Measurements from ENCODE around the gene GNAS-AS1. TPM values are rescaled to one million over a fixed set of nuclear protein-coding genes. Genes with fewer than 3 reads are reported as not detected.

The GNAS-AS1 gene
- total RNA-seq, 1 donor from 2014 or later, result 0.35 TPM

GRCh38 chr20:58795181-58795922, 55.4 kb downstream of the GNAS-AS1 start:
- no peak for ATAC-seq
- intact Hi-C loops (cut with micrococcal nuclease), result no loop called here
- DNase-seq, result no peak

GRCh38 chr20:58794510-58795180, 56.1 kb downstream of the GNAS-AS1 start:
- intact Hi-C loops (cut with micrococcal nuclease), result no loop called here
- ATAC-seq (no peak), DNase-seq (no peak)

DNA sequence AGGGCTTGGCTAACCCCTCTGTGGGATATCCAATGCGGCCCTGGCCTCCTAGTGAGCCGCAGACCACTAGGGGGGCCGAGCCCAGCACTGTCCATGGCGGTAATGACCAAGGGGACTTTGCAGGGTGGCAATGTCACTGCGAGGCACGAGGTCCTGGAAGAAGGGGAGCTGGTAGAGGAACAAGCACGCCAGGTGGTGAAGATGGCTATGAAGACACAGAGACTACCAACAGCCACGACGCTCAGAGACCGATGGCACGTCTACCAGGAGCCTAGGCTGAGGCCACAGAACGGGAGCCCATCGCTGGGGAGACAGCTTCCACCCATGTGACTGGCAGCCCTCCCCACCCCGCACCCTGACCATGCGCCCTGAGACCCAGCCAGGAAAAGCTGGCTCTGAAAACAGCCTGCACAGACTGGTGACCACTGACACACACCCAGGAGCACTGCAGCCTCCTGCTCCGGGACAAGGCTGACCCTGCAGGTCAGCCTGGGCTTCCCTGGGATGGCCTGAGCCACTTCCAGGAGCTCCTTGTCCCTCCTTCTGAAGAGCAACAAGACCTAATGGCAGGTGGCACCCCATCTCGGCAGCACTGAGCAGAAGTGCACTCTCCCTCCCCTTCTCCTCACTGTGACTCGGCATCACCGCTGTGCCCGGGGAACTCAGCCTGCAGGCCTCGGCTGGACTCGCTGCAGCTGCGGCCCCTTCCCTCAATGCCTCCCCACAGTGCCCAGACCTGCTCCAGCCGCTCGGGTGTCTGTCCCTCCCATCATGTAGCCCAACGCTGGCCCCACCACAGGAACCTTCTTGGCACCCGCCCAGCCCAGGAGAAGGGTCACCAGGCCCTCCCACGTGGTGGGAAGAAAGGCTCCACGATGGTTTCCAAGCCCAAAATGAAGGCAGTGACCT, 56.9 kb downstream of the GNAS-AS1 start:
- intact Hi-C loops (cut with micrococcal nuclease), result no loop called here
- DNase-seq (no peak), ATAC-seq (no peak)

DNA sequence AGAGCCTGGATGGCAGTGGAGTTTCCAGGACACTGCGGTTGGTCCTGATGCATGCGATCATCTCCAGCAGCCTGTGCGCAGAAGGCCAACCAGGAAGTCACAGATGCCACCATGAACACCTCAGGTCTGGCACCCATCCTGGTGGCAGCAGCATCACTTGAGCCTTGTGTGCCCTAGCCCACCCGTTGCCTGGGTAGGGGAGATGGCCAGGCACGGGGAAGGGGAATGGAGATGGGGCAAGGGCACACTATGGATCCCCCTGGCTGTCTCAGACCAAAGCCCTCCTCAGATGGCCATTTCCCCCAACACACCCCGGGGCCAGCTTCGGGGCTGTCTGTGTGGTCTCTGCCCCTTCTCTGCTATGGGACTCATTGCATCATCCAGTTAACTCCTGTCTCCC, 58.3 kb downstream of the GNAS-AS1 start:
- ATAC-seq, result no peak
- intact Hi-C loops (cut with micrococcal nuclease), result no loop called here
- DNase-seq, result no peak

DNA sequence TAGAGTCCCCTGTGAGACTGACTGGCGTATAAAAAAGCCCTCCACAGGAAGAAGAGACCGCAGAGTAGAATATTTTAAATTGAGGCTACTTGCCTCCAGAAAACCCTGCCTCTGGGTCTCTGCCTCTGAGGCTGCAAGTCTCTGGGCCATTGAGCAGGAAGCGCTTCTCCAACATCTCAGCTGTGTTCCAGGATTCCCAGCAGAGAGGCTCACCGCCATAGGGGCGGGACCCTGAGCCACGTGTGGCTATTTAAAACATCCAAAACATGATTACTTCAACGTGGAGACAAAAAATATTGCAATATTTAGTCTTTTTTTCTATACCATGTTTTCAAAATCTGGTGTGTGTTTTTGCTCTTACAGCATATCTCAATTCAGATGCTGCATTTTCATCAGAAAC, 59.4 kb downstream of the GNAS-AS1 start:
- DNase-seq (no peak), ATAC-seq (no peak)
- intact Hi-C loops (cut with micrococcal nuclease), result no loop called here

- intact Hi-C loops (cut with micrococcal nuclease), result no loop called here
- no peak for ATAC-seq
- no peak for DNase-seq
Measured at GRCh38 chr20:58790454-58790853, 60.2 kb downstream of the GNAS-AS1 start.

DNA sequence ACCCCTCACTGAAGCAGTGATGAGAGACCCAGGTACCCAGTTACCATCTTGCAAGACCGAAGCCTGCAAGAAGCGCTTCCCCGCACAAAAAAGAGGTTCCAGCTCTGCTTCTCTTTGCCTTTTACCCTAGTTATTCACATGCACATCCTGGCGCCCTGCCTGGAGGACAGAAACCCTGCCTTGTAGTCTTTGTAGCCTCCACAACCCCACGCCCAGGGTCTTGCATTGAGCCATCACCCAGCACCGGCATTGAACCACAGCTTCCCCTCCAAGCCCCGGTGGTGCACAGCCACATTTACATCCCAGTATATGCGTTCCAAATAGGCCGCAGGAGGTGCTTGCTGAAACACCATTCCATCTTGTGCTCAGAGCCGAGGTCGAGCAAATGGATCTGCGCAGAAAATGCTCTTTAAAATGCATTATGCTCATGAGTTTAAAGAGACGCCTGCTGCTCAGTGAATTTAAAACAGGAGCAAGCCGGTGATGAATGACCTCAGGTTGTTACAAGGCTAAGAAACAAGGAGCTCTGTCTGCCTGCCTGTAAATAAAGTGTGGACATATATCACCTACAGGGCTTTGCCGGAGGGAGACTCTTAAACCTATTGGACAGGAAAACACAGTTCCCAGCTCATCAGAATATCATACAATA, 61.7 kb downstream of the GNAS-AS1 start:
- ATAC-seq (no peak), DNase-seq (no peak)
- intact Hi-C loops (cut with micrococcal nuclease), result no loop called here

DNA sequence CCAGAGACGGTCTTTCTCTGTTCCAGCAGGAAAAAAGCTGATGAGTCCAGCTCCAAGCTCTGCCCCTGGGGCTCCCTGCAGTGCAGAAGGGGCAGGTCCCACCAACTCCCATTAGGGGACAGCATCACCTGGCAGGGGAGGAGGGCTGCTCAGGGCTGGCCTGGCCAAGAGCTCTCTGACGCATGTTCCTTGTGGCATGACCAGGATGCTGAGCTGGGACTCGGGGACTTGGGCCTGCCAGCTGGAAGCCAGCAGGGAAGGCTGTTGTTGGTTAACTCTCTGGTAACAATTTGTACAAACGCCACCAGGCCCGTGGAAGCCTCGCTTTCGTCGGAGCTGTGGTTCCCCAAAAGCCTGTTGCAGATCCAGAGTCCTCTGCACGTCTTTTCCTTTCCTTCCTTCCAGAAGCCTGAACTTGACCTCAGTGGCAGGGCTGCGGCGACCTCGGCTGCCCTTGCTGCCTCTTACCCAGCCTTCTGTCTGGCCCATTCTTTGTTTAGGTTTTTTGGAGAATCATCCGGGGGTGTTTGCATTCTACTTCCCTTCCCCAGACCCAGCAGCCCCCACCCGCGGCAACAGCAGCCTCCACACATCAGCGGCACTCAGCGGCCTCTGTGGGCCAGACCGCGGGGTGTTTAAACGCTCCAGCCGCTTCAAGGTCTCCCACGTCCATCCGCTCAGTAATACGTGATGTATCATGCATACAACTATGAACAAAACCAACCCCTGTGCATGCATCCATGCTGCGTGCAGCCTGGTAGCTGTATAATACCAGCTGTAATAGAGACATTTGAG, 63.3 kb downstream of the GNAS-AS1 start:
- DNase-seq (no peak), ATAC-seq (no peak)
- intact Hi-C loops (cut with micrococcal nuclease), result no loop called here

GRCh38 chr20:58784321-58785074, 66.2 kb downstream of the GNAS-AS1 start:
- ATAC-seq (no peak), DNase-seq (no peak)
- intact Hi-C loops (cut with micrococcal nuclease), result no loop called here

DNA sequence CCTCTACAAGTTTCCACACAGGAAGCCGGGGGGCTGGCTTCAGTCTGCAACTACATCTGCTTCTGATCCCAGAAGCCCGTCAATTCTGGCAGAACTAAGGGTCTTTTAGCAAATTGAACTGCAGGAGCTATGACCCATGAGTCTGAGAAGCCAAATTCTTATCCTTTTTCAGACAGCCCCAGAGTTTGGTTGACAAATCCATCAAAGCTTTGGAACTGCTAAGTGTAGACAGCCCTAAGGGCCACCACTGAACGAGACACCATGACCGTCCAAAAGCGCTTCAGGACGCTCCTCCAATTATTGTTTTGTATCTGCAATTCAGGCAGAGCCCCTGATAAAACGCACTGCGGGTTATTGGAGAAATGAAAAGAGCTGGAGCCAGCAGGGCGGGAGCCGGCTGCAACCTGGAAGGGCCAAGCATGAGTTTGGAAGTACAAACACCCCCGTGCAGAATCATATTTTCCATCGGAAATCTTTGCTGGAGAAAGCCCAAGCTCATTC, 67.1 kb downstream of the GNAS-AS1 start:
- ATAC-seq, result no peak
- intact Hi-C loops (cut with micrococcal nuclease), result no loop called here
- no peak for DNase-seq

GRCh38 chr20:58781138-58781537, 69.6 kb downstream of the GNAS-AS1 start:
- ATAC-seq, result no peak
- intact Hi-C loops (cut with micrococcal nuclease), result no loop called here
- no peak for DNase-seq

GRCh38 chr20:58778760-58779159, 71.9 kb downstream of the GNAS-AS1 start:
- ATAC-seq, result no peak
- DNase-seq, result no peak
- intact Hi-C loops (cut with micrococcal nuclease), result no loop called here

- intact Hi-C loops (cut with micrococcal nuclease), result no loop called here
- ATAC-seq (no peak), DNase-seq (no peak)
Measured at GRCh38 chr20:58777657-58778056, 73.0 kb downstream of the GNAS-AS1 start.

DNA sequence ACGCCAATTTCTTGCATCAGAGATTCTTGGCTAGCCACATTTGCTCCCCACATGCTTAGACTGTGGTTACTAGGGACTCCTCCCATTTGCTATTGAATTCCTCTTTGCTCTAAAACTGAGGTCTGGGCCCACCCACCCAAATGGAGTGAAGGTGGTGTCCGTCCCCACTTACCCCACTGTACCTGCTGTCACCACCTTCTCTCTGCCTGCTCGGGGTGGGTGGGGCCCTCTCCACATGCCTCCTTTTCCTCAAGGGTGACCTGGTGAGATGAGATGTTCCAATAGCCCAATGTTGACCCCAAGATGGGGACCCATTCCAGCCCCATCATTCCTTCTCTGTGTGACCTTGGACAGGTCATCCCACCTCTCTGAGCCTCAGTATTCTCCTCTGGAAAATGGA, 74.6 kb downstream of the GNAS-AS1 start:
- intact Hi-C loops (cut with micrococcal nuclease), result no loop called here
- DNase-seq (no peak), ATAC-seq (no peak)

- ATAC-seq, result no peak
- intact Hi-C loops (cut with micrococcal nuclease), result no loop called here
- no peak for DNase-seq
Measured at GRCh38 chr20:58775371-58775770, 75.3 kb downstream of the GNAS-AS1 start.

GRCh38 chr20:58774667-58775263, 75.9 kb downstream of the GNAS-AS1 start:
- DNase-seq (no peak), ATAC-seq (no peak)
- intact Hi-C loops (cut with micrococcal nuclease), result no loop called here

DNA sequence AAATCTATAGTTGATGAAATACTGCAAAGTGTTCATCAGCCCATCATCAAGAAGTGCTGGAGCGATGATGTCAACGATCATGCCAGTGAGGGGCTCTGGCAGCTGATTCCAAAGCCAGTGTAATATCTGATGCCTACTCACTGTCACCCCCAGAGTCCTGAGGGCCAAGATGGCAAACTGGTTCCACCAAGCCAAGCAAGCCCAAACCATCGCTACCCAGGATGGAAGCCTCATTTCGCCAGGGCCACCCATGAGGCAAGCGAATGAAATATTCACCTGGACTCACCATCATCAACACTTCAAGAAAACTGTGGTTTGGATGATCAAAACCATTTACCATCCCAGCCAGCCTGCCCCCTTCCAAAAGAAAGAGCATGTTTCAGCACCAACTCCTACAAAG, 76.5 kb downstream of the GNAS-AS1 start:
- ATAC-seq (no peak), DNase-seq (no peak)

DNA sequence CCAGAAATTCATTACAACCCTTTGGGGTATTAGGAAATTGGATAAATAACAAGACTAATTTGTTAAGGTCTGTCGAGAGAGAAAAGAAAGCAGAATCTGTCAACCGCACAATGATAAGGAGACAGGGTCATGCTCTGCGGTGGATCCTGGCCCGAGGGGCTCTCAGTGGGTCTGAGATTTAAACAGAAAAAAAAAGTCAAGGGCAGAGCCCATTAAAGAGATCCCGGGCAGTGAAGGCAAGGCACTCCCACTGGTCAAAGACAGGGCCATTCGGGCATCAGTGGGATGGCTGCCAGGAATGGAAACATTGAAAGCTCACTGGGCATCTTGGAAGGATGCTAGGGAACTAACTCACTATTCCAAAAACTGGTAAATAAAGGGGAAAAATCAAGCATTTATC, 77.9 kb downstream of the GNAS-AS1 start:
- DNase-seq, result no peak
- intact Hi-C loops (cut with micrococcal nuclease), result no loop called here
- ATAC-seq, result no peak

More for the DNA sequence above, 76.5 kb downstream of the GNAS-AS1 start:
- intact Hi-C loops (cut with micrococcal nuclease), result no loop called here
